PC-3 (cell line): ENCODE data around the gene KLHL36.

Source experiments
- EZH2 ChIP-seq: fragments of 300-600 bp; sonication (generic); IDR thresholded peaks from one replicate; pipeline ENCODE4 v1.6.1; 2017; ENCODE audit warnings: antibody characterized with exemption, mild to moderate bottlenecking, low read length; ENCODE audit not compliant: unreplicated experiment
- EZH2phosphoT487 ChIP-seq: fragments of 300-600 bp; sonication (generic); IDR thresholded peaks from 2 replicates; pipeline ENCODE4 v1.6.1; 2018; ENCODE audit warnings: mild to moderate bottlenecking, antibody characterized with exemption, low read length, borderline replicate concordance
- TF ChIP-seq, protein P1 (sequence below): fragments of 300-600 bp; sonication (generic); conservative IDR thresholded peaks from 2 replicates; pipeline ENCODE4 v1.5.1; 2017; ENCODE audit warnings: antibody characterized with exemption, low read depth, mild to moderate bottlenecking, low read length

DNA sequence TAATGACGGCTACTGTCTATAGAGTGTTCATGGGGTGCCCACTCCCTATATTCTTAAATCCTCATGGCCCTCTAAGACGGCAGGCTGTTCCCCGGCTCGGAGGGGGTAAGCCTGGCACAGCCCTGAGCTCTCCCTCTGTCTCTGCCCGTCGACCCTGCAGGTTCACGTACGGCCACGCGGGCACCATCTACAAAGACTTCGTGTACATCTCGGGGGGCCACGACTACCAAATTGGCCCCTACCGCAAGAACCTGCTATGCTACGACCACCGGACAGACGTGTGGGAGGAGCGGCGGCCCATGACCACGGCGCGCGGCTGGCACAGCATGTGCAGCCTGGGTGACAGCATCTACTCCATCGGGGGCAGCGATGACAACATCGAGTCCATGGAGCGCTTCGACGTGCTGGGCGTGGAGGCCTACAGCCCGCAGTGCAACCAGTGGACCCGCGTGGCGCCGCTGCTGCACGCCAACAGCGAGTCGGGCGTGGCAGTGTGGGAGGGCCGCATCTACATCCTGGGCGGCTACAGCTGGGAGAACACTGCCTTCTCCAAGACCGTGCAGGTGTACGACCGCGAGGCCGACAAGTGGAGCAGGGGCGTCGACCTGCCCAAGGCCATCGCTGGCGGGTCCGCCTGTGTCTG, 13.2 kb downstream of the KLHL36 start:
- TF ChIP-seq, protein P1, sequence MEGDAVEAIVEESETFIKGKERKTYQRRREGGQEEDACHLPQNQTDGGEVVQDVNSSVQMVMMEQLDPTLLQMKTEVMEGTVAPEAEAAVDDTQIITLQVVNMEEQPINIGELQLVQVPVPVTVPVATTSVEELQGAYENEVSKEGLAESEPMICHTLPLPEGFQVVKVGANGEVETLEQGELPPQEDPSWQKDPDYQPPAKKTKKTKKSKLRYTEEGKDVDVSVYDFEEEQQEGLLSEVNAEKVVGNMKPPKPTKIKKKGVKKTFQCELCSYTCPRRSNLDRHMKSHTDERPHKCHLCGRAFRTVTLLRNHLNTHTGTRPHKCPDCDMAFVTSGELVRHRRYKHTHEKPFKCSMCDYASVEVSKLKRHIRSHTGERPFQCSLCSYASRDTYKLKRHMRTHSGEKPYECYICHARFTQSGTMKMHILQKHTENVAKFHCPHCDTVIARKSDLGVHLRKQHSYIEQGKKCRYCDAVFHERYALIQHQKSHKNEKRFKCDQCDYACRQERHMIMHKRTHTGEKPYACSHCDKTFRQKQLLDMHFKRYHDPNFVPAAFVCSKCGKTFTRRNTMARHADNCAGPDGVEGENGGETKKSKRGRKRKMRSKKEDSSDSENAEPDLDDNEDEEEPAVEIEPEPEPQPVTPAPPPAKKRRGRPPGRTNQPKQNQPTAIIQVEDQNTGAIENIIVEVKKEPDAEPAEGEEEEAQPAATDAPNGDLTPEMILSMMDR = no peak
- TF ChIP-seq EZH2 (no peak), EZH2phosphoT487 (no peak)
